Tibial nerve (tissue), 4 donors: ENCODE data around the gene NOS1AP. TPM values are rescaled to one million over a fixed set of nuclear protein-coding genes. Genes with fewer than 3 reads are reported as not detected.
A peak's percentile ranks its signal among the peaks of the same experiment; 100 is the strongest.

Source experiments
- DNase-seq, 2 donors: peaks; one replicate each; pipeline ENCODE4 v3.0.0-alpha.2; 2019; ENCODE audit warnings: low spot score in 2 of 2
- H3K27ac ChIP-seq, 4 donors: fragments of 200-600 bp; sonication (generic) in 3 of 4; one replicate each; pipeline ENCODE4 v1.5.1; 2017 to 2019; ENCODE audit warnings: mild to moderate bottlenecking in 1 of 4
- H3K27me3 ChIP-seq, 2 donors: fragments of 200-600 bp; sonication (generic) in 1 of 2; one replicate each; pipeline versions ENCODE4 v1.5.1 to v1.6.0; 2017 to 2019
- H3K36me3 ChIP-seq, 3 donors: fragments of 200-600 bp; sonication (generic); one replicate each; pipeline ENCODE4 v1.5.1; 2018 to 2019
- H3K4me1 ChIP-seq, 4 donors: fragments of 200-600 bp; sonication (generic) in 3 of 4; one replicate each; pipeline ENCODE4 v1.5.1; 2017 to 2019
- H3K4me3 ChIP-seq, 4 donors: fragments of 200-600 bp; sonication (generic) in 3 of 4; one replicate each; pipeline ENCODE4 v1.5.1; 2017 to 2019; ENCODE audit warnings: mild to moderate bottlenecking in 1 of 4, moderate library complexity in 1 of 4
- H3K9me3 ChIP-seq, 4 donors: fragments of 200-600 bp; sonication (generic) in 3 of 4; one replicate each; pipeline ENCODE4 v1.5.1; 2017 to 2019
- EP300 ChIP-seq, 2 donors: sonication (generic); formaldehyde crosslinking; IDR thresholded peaks; one replicate each; pipeline ENCODE4 v1.6.1; 2017; ENCODE audit warnings: antibody characterized with exemption in 2 of 2, mild to moderate bottlenecking in 1 of 2
- POLR2A ChIP-seq, 2 donors: fragments of 450-650 bp; IDR thresholded peaks; one replicate each; pipeline ENCODE4 v1.6.1; 2017; ENCODE audit warnings: antibody characterized with exemption in 2 of 2, mild to moderate bottlenecking in 2 of 2, moderate library complexity in 2 of 2
- WGBS, 2 donors: methylation state at CpG; one replicate each; pipeline ENCODE4 v1.1.5; 2018; 5-methylcytosine and 5-hydroxymethylcytosine counted together
- total RNA-seq, 4 donors: library from RNA; depleted of rRNA; stranded (reverse); fragments of >200 nt; gene quantifications; one replicate each; pipeline ENCODE4 v1.1.0, GENCODE V29; 2016
- TF ChIP-seq, protein P1 (sequence below), 5 experiments: fragments of 200-600 bp in 3 of 5; fragments of 450-650 bp in 2 of 5; sonication (generic) in 3 of 5; IDR thresholded peaks; one replicate each; pipeline ENCODE4 v1.5.1; 2016 to 2019; ENCODE audit warnings: antibody characterized with exemption in 5 of 5, mild to moderate bottlenecking in 3 of 5, moderate library complexity in 2 of 5

NOS1AP gene
- total RNA-seq, 4 donors from 2014 or later, result 2.7 to 11.2 (median 5.3) TPM

GRCh38 chr1:162223488-162223887 is 154.0 kb downstream of the NOS1AP start:
- WGBS, 2 donors, result 86 to 88% methylated on average over 2 of the region's 2 CpGs
- Histone ChIP-seq H3K4me3 (no peak overlapping the region), H3K36me3 (no peaks in the 10 kb centered on the region), H3K4me1 (peaks cover 0 to 5% (median 0%) of the 10 kb centered on the region in 4 donors), H3K9me3 (no peaks in the 10 kb centered on the region), H3K27me3 (no peaks in the 10 kb centered on the region), H3K27ac (no peak overlapping the region)
- no peak for DNase-seq
- no peak for TF ChIP-seq POLR2A (IDR thresholded peaks at IDR 0.05)

- DNase-seq, result no peak
- Histone ChIP-seq H3K9me3 (no peaks in the 10 kb centered on the region), H3K4me3 (no peak overlapping the region), H3K27me3 (no peaks in the 10 kb centered on the region), H3K27ac (no peak overlapping the region), H3K36me3 (no peaks in the 10 kb centered on the region), H3K4me1 (no peaks in the 10 kb centered on the region)
- TF ChIP-seq POLR2A (IDR thresholded peaks at IDR 0.05) (no peak), EP300 (IDR thresholded peaks at IDR 0.05) (no peak)
- TF ChIP-seq, protein P1, sequence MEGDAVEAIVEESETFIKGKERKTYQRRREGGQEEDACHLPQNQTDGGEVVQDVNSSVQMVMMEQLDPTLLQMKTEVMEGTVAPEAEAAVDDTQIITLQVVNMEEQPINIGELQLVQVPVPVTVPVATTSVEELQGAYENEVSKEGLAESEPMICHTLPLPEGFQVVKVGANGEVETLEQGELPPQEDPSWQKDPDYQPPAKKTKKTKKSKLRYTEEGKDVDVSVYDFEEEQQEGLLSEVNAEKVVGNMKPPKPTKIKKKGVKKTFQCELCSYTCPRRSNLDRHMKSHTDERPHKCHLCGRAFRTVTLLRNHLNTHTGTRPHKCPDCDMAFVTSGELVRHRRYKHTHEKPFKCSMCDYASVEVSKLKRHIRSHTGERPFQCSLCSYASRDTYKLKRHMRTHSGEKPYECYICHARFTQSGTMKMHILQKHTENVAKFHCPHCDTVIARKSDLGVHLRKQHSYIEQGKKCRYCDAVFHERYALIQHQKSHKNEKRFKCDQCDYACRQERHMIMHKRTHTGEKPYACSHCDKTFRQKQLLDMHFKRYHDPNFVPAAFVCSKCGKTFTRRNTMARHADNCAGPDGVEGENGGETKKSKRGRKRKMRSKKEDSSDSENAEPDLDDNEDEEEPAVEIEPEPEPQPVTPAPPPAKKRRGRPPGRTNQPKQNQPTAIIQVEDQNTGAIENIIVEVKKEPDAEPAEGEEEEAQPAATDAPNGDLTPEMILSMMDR (IDR thresholded peaks at IDR 0.05), result no peak
These were observed 154.8 kb downstream of the NOS1AP start for GRCh38 chr1:162224267-162224666.

DNA sequence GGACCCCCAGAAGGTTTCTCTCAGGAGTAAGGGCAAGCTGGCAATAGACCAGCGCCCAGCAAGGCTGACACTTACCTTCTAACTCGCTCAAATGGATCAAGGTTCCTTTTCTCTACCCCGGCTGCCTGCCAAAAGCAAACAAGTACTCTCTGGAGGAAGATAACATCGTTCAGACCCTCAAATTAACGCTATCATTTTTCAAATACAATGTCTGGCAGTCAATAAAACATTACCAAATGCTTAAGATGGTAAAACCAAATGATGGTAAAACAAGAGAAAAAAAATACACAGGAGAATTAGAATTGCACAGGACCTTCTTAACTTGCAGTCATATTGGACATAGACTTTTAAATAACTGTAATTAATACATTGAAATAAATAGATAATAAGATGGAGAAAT is 159.1 kb downstream of the NOS1AP start:
- Histone ChIP-seq H3K36me3 (no peaks in the 10 kb centered on the region), H3K27me3 (no peaks in the 10 kb centered on the region), H3K4me1 (peaks cover 0 to 22% (median 2%) of the 10 kb centered on the region in 4 donors), H3K27ac (no peak overlapping the region), H3K4me3 (no peak overlapping the region), H3K9me3 (no peaks in the 10 kb centered on the region)
- DNase-seq, result no peak
- TF ChIP-seq EP300 (IDR thresholded peaks at IDR 0.05), result no peak
- TF ChIP-seq, protein P1 (IDR thresholded peaks at IDR 0.05), result no peak
- 65 to 77% methylated on average over 5 of the region's 5 CpGs for WGBS, 2 donors

- 72 to 84% methylated on average over 2 of the region's 2 CpGs for WGBS, 2 donors
- H3K36me3 ChIP-seq, result no peaks in the 10 kb centered on the region
- H3K27ac ChIP-seq, result no peak overlapping the region
- TF ChIP-seq POLR2A (IDR thresholded peaks at IDR 0.05) (no peak), EP300 (IDR thresholded peaks at IDR 0.05) (no peak)
- TF ChIP-seq, protein P1 (IDR thresholded peaks at IDR 0.05), result no peak
- H3K4me3 ChIP-seq, result no peak overlapping the region
- no peak for DNase-seq
- H3K27me3 ChIP-seq, result no peaks in the 10 kb centered on the region
- no peaks in the 10 kb centered on the region for H3K9me3 ChIP-seq
- peaks cover 0 to 22% (median 2%) of the 10 kb centered on the region in 4 donors for H3K4me1 ChIP-seq
These were observed 160.1 kb downstream of the NOS1AP start for GRCh38 chr1:162229549-162229948.

DNA sequence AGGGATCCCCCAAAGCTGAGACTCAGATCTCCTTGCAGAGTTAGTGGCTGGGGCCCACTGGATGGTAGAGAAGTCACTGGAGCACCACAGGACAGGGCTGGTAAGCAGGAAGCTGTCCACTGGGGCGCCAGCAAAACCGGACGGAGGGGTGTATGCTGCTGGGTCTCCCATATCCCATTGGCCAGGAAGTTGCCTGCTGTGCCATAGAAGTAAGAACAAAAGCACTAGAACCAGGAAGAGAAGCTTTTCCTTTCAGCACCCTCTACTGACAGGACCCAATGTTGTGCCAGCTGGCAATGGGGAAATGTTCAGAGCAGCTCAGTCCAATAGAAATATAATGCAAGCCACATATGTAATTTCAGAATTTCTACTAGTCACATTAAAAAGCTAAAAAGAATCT is 160.6 kb downstream of the NOS1AP start:
- no peaks in the 10 kb centered on the region for H3K27me3 ChIP-seq
- H3K36me3 ChIP-seq, result no peaks in the 10 kb centered on the region
- H3K4me1 ChIP-seq, result peaks cover 0 to 22% (median 2%) of the 10 kb centered on the region in 4 donors
- no peak overlapping the region for H3K4me3 ChIP-seq
- no peak for DNase-seq
- TF ChIP-seq, protein P1 (IDR thresholded peaks at IDR 0.05), result peak in 3 of 5 experiments; percentile 6 to 16 (median 12)
- no peak for TF ChIP-seq POLR2A (IDR thresholded peaks at IDR 0.05)
- 41 to 51% methylated on average over 3 of the region's 3 CpGs for WGBS, 2 donors
- no peaks in the 10 kb centered on the region for H3K9me3 ChIP-seq
- no peak overlapping the region for H3K27ac ChIP-seq

DNA sequence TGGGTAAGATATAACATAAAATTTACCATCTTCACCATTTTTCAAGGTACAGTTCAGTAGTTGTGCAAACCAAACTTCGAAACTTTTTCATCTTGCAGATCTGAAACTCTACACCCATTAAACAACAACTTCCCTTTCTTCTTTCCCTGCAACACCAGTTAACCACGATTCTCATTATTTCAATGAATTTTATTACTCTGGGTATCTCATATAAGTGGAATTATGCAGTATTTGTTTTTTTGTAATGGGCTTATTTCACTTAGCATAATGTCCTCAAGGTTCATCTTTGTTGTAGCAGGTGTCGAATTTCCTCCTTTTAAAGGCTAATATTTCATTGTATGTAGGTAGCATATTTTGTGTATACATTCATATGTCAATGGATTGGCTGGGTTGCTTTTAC is 161.0 kb downstream of the NOS1AP start:
- WGBS, 2 donors, result 69 to 73% methylated on average over 3 of the region's 3 CpGs
- H3K27ac ChIP-seq, result no peak overlapping the region
- no peak for DNase-seq
- H3K9me3 ChIP-seq, result no peaks in the 10 kb centered on the region
- peaks cover 0 to 25% (median 2%) of the 10 kb centered on the region in 4 donors for H3K4me1 ChIP-seq
- no peak for TF ChIP-seq POLR2A (IDR thresholded peaks at IDR 0.05)
- TF ChIP-seq, protein P1 (IDR thresholded peaks at IDR 0.05), result peak in 1 of 5 experiments; percentile 6
- TF ChIP-seq EP300 (IDR thresholded peaks at IDR 0.05), result no peak
- H3K4me3 ChIP-seq, result no peak overlapping the region
- no peaks in the 10 kb centered on the region for H3K27me3 ChIP-seq
- no peaks in the 10 kb centered on the region for H3K36me3 ChIP-seq
